ENCODE data around the gene UCP2.
A peak's percentile ranks its signal among the peaks of the same experiment; 100 is the strongest.

DNA sequence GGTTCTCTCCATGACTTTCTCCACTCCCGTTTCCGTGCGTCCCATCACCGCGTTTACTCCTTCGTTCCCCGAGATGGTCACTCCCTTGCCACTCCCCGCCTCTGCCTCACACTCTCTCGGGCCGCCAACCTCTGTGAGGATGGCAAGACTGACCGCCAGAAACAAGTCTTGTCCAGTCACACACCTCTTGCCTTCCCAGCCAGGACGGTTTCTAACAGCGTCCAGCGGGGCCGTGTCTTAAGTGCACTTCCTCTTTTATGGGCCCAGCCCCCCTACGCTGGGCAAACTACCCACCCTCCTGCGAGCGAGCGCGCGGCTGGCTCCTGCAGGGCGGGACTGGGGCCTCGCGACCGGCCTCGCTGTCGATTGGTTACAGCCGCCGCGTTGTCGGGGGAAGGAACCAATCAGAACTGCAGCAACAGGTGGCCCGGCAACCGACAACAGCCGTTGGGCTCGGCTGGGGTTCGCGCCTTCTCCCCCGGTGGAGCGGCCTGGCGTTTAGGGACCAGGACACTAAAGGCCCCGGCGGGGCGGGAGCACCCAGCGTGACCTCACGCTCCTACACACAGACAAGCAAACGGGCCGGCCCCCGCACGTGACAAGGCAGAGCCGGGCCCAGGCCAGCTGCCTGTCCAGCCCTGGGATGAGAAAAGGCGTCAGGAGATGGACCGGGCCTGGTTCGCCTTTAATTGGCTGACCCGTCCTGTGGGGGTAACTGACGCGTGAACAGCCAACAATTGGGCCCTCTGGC lies 522 bp upstream of the UCP2 start:
- peak; percentile 59 to 78 (median 70) for TF ChIP-seq POLR2AphosphoS5 (IDR thresholded peaks at IDR 0.05)
- TF ChIP-seq, protein P1, sequence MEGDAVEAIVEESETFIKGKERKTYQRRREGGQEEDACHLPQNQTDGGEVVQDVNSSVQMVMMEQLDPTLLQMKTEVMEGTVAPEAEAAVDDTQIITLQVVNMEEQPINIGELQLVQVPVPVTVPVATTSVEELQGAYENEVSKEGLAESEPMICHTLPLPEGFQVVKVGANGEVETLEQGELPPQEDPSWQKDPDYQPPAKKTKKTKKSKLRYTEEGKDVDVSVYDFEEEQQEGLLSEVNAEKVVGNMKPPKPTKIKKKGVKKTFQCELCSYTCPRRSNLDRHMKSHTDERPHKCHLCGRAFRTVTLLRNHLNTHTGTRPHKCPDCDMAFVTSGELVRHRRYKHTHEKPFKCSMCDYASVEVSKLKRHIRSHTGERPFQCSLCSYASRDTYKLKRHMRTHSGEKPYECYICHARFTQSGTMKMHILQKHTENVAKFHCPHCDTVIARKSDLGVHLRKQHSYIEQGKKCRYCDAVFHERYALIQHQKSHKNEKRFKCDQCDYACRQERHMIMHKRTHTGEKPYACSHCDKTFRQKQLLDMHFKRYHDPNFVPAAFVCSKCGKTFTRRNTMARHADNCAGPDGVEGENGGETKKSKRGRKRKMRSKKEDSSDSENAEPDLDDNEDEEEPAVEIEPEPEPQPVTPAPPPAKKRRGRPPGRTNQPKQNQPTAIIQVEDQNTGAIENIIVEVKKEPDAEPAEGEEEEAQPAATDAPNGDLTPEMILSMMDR (IDR thresholded peaks at IDR 0.05) = no peak
- peak; percentile 18 to 42 for TF ChIP-seq POLR2A (IDR thresholded peaks at IDR 0.05)
